SK-N-SH (cell line): ENCODE measurements around the gene TMPRSS11A. TPM values are rescaled to one million over a fixed set of nuclear protein-coding genes. Genes with fewer than 3 reads are reported as not detected.

Experiments
- CTCF ChIA-PET: fragments of 300-600, 350-600 bp; formaldehyde crosslinking; extraction: SDS; loops from one replicate; lab custom pipeline; 2021; lab: Yijun Ruan, JAX
- POLR2A ChIA-PET: fragments of 350-600 bp; sonication (Branson Sonifier 250); formaldehyde crosslinking; extraction: SDS; loops from one replicate; lab custom pipeline; 2020; ENCODE audit warnings: antibody characterized with exemption, inconsistent platforms; lab: Yijun Ruan, JAX
- DNase-seq: peaks from one replicate; pipeline ENCODE4 v3.0.0; 2012
- H2AFZ ChIP-seq: fragments of 200-600 bp; sonication (generic); 2 replicates; pipeline ENCODE4 v1.8.1; 2016; ENCODE audit warnings: antibody characterized with exemption, mild to moderate bottlenecking, low read depth
- H3F3A ChIP-seq: fragments of 200-600 bp; sonication (generic); replicated peaks from 2 replicates; pipeline ENCODE3; 2016; ENCODE audit warnings: antibody characterized with exemption, mild to moderate bottlenecking; ENCODE audit not compliant: insufficient read depth
- H3K27ac ChIP-seq, 2 experiments: fragments of 200-500 bp in 1 of 2; fragments of 200-600 bp in 1 of 2; sonication (Bioruptor generic) in 1 of 2; sonication (generic), shearing (Covaris generic) in 1 of 2; 2 replicates each; pipeline versions ENCODE4 v1.5.1 to v1.6.1; 2014 to 2016; ENCODE audit warnings: low read depth in 2 of 2, inconsistent platforms in 1 of 2, low read length in 1 of 2, mild to moderate bottlenecking in 1 of 2, mixed read lengths in 1 of 2
- H3K27me3 ChIP-seq: fragments of 200-600 bp; sonication (generic), shearing (Covaris generic); 2 replicates; pipeline ENCODE4 v1.6.1; 2016; ENCODE audit warnings: mixed run types; ENCODE audit not compliant: insufficient read depth
- H3K36me3 ChIP-seq, 2 experiments: fragments of 200-500 bp in 1 of 2; fragments of 200-600 bp in 1 of 2; sonication (Bioruptor generic) in 1 of 2; sonication (generic) in 1 of 2; replicated peaks in 1 of 2; 2 replicates each; pipeline versions ENCODE3 to v1.5.1; 2014 to 2016; ENCODE audit warnings: low read length in 1 of 2, mild to moderate bottlenecking in 1 of 2; ENCODE audit not compliant: insufficient read depth in 2 of 2, control insufficient read depth in 1 of 2
- H3K4me1 ChIP-seq, 2 experiments: fragments of 200-500 bp in 1 of 2; fragments of 200-600 bp in 1 of 2; sonication (Bioruptor generic) in 1 of 2; sonication (generic), shearing (Covaris generic) in 1 of 2; 2 replicates each; pipeline versions ENCODE4 v1.5.1 to v1.6.1; 2014 to 2016; ENCODE audit warnings: low read depth in 1 of 2, low read length in 1 of 2, mixed run types in 1 of 2; ENCODE audit not compliant: insufficient read depth in 2 of 2, control insufficient read depth in 1 of 2
- H3K4me2 ChIP-seq: fragments of 200-600 bp; sonication (generic), shearing (Covaris generic); 2 replicates; pipeline ENCODE4 v1.6.1; 2017; ENCODE audit warnings: mixed run types
- H3K4me3 ChIP-seq, 2 experiments: fragments of 200-500 bp in 1 of 2; fragments of 200-600 bp in 1 of 2; sonication (Bioruptor generic) in 1 of 2; sonication (generic), shearing (Covaris generic) in 1 of 2; 2 replicates each; pipeline versions ENCODE4 v1.5.1 to v1.8.1; 2014 to 2016; ENCODE audit warnings: low read depth in 2 of 2, inconsistent platforms in 1 of 2, low read length in 1 of 2, mild to moderate bottlenecking in 1 of 2, mixed read lengths in 1 of 2, moderate library complexity in 1 of 2
- H3K79me2 ChIP-seq: fragments of 200-600 bp; sonication (generic); 2 replicates; pipeline ENCODE4 v1.8.1; 2017; ENCODE audit warnings: mild to moderate bottlenecking; ENCODE audit not compliant: insufficient read depth
- H3K9ac ChIP-seq: fragments of 200-600 bp; sonication (generic); 2 replicates; pipeline ENCODE4 v1.6.1; 2017; ENCODE audit warnings: mixed run types
- H3K9me2 ChIP-seq: fragments of 200-600 bp; sonication (generic); 2 replicates; pipeline ENCODE4 v1.6.1; 2017; ENCODE audit warnings: mixed run types
- H3K9me3 ChIP-seq: fragments of 200-600 bp; sonication (generic); 2 replicates; pipeline ENCODE4 v1.6.1; 2017; ENCODE audit warnings: mixed run types, mild to moderate bottlenecking, moderate library complexity
- H4K20me1 ChIP-seq: fragments of 200-600 bp; sonication (generic); 2 replicates; pipeline ENCODE4 v1.6.1; 2017; ENCODE audit warnings: mild to moderate bottlenecking, mixed run types; ENCODE audit not compliant: insufficient read depth
- CTCF ChIP-seq: fragments of 200-600 bp; sonication (generic); IDR thresholded peaks from 2 replicates; pipeline ENCODE4 v1.6.1; 2017; ENCODE audit warnings: antibody characterized with exemption, mild to moderate bottlenecking, moderate library complexity
- ELF1 ChIP-seq: IDR thresholded peaks from 2 replicates; pipeline ENCODE4 v1.4.0; 2012
- EZH2phosphoT487 ChIP-seq: fragments of 200-600 bp; sonication (generic); IDR thresholded peaks from 2 replicates; pipeline ENCODE4 v1.6.1; 2017; ENCODE audit warnings: low read depth, mixed run types, mild to moderate bottlenecking, antibody characterized with exemption, moderate library complexity, borderline replicate concordance
- FOXM1 ChIP-seq: IDR thresholded peaks from 2 replicates; pipeline ENCODE4 v1.4.0; 2012; ENCODE audit warnings: low read depth, mild to moderate bottlenecking
- GATA2 ChIP-seq: sonication (generic); formaldehyde crosslinking; IDR thresholded peaks from 2 replicates; pipeline ENCODE4 v1.5.0; 2020; ENCODE audit warnings: mild to moderate bottlenecking, missing genetic modification reagents
- NRF1 ChIP-seq: IDR thresholded peaks from 2 replicates; pipeline ENCODE4 v1.6.1; 2012; ENCODE audit warnings: low read depth, mild to moderate bottlenecking, low read length
- POLR2AphosphoS5 ChIP-seq: IDR thresholded peaks from 2 replicates; pipeline ENCODE4 v1.6.1; 2012; ENCODE audit warnings: low read depth, low read length
- RAD21 ChIP-seq: IDR thresholded peaks from 2 replicates; pipeline ENCODE4 v1.6.1; 2012; ENCODE audit warnings: mild to moderate bottlenecking, low read length
- RCOR1 ChIP-seq: fragments of 150-350 bp; IDR thresholded peaks from 2 replicates; pipeline ENCODE4 v1.6.1; 2017; ENCODE audit warnings: antibody characterized with exemption, low read length
- SMC3 ChIP-seq: IDR thresholded peaks from 2 replicates; pipeline ENCODE4 v1.6.1; 2012; ENCODE audit warnings: low read depth, low read length, improper control_type of control experiment
- TEAD4 ChIP-seq: IDR thresholded peaks from 2 replicates; pipeline ENCODE4 v1.4.0; 2012; ENCODE audit warnings: mild to moderate bottlenecking, borderline replicate concordance; ENCODE audit not compliant: insufficient read depth
- USF1 ChIP-seq: IDR thresholded peaks from 2 replicates; pipeline ENCODE4 v1.4.0; 2012; ENCODE audit warnings: low read depth, borderline replicate concordance
- USF2 ChIP-seq: fragments of 150-350 bp; IDR thresholded peaks from 2 replicates; pipeline ENCODE4 v1.6.1; 2017; ENCODE audit warnings: antibody characterized with exemption, low read length, low read depth, borderline replicate concordance
- YY1 ChIP-seq: IDR thresholded peaks from 2 replicates; pipeline ENCODE4 v1.4.0; 2012; ENCODE audit warnings: low read depth, mild to moderate bottlenecking
- ZBTB33 ChIP-seq: IDR thresholded peaks from 2 replicates; pipeline ENCODE4 v1.4.0; 2012; ENCODE audit warnings: low read depth, borderline replicate concordance
- WGBS: methylation state at CpG from one replicate; pipeline ENCODE4 v1.1.6; 2017; ENCODE audit warnings: low lambda C conversion rate; 5-methylcytosine and 5-hydroxymethylcytosine counted together
- polyA plus RNA-seq, 3 experiments: library from polyadenylated mRNA; depleted of rRNA; stranded (reverse); fragments of >200 nt; gene quantifications; 2 replicates each; pipeline ENCODE4 v1.2.3, GENCODE V29; 2012

Gene TMPRSS11A
- polyA plus RNA-seq, 1 of the 3 experiments (the other 2 are of a cell fraction): not detected

GRCh38 chr4:67894659-67895058 is 68.6 kb downstream of the TMPRSS11A start:
- Histone ChIP-seq H3F3A (no peaks in the 10 kb centered on the region), H3K9ac (no peak overlapping the region), H2AFZ (no peak overlapping the region), H3K4me1 (no peaks in the 10 kb centered on the region), H3K4me2 (no peak overlapping the region), H3K79me2 (no peaks in the 10 kb centered on the region), H3K27ac (no peak overlapping the region)
- CTCF ChIA-PET: no interaction called here
- TF ChIP-seq NRF1 (no peak), FOXM1 (no peak), YY1 (no peak), GATA2 (no peak), RCOR1 (no peak), EZH2phosphoT487 (no peak), USF1 (no peak), RAD21 (no peak), SMC3 (no peak), ZBTB33 (no peak), POLR2AphosphoS5 (no peak), USF2 (no peak), TEAD4 (no peak)
- TF ChIP-seq, all 33 proteins: peak for 0
- H4K20me1 ChIP-seq: no peaks in the 10 kb centered on the region
- no peaks in the 10 kb centered on the region for H3K27me3 ChIP-seq
- no peaks in the 10 kb centered on the region; the same call in 1 of the 2 replicates for H3K9me2 ChIP-seq
- 74% methylated on average over 1 of the region's 1 CpG for WGBS
- POLR2A ChIA-PET: no interaction called here
- H3K4me3 ChIP-seq: no peak overlapping the region
- no peaks in the 10 kb centered on the region for H3K9me3 ChIP-seq
- H3K36me3 ChIP-seq: no peaks in the 10 kb centered on the region
- no peak for DNase-seq

GRCh38 chr4:67892905-67893304 is 70.4 kb downstream of the TMPRSS11A start:
- H2AFZ ChIP-seq: no peak overlapping the region
- H4K20me1 ChIP-seq: no peaks in the 10 kb centered on the region
- H3F3A ChIP-seq: no peaks in the 10 kb centered on the region
- H3K9me3 ChIP-seq: no peaks in the 10 kb centered on the region
- no peaks in the 10 kb centered on the region for H3K27me3 ChIP-seq
- no peak overlapping the region for H3K27ac ChIP-seq
- WGBS: 28% methylated on average over 3 of the region's 3 CpGs
- no peaks in the 10 kb centered on the region; the same call in 1 of the 2 replicates for H3K9me2 ChIP-seq
- DNase-seq: no peak
- CTCF ChIA-PET: no interaction called here
- TF ChIP-seq CTCF (peak; percentile 28; the same call in 1 of the 2 replicates), ELF1 (no peak)
- H3K79me2 ChIP-seq: no peaks in the 10 kb centered on the region
- H3K4me2 ChIP-seq: no peak overlapping the region
- no peaks in the 10 kb centered on the region for H3K4me1 ChIP-seq
- no peaks in the 10 kb centered on the region for H3K36me3 ChIP-seq
- POLR2A ChIA-PET: no interaction called here
- no peak overlapping the region for H3K9ac ChIP-seq
- no peak overlapping the region for H3K4me3 ChIP-seq
